WERI-Rb-1 (cell line): Measurements from ENCODE around the gene PLD4.

ENCODE experiments used
- DNase-seq: peaks from one replicate; pipeline ENCODE4 v3.0.0-alpha.2; 2020
- H3K27ac ChIP-seq: fragments of 250-450 bp; sonication (Bioruptor Pico); 2 replicates; pipeline ENCODE4 v1.5.1; 2020; ENCODE audit warnings: mild to moderate bottlenecking, moderate library complexity
- H3K27me3 ChIP-seq: fragments of 250-450 bp; sonication (Bioruptor Pico); 2 replicates; pipeline ENCODE4 v1.5.1; 2021; ENCODE audit warnings: mild to moderate bottlenecking, low read depth, moderate library complexity; ENCODE audit not compliant: insufficient read depth, severe bottlenecking
- H3K36me3 ChIP-seq: fragments of 250-450 bp; sonication (Bioruptor Pico); 2 replicates; pipeline ENCODE4 v1.5.1; 2020; ENCODE audit warnings: mild to moderate bottlenecking, moderate library complexity
- H3K4me3 ChIP-seq: 2 replicates; pipeline ENCODE4 v1.5.1; 2011; ENCODE audit warnings: low read depth, mild to moderate bottlenecking, control low read depth, low read length
- H3K9me3 ChIP-seq: fragments of 250-450 bp; sonication (Bioruptor Pico); 2 replicates; pipeline ENCODE4 v1.5.1; 2021; ENCODE audit warnings: mild to moderate bottlenecking, moderate library complexity; ENCODE audit not compliant: severe bottlenecking
- TF ChIP-seq, protein P1 (sequence below): IDR thresholded peaks from 2 replicates; pipeline ENCODE4 v1.5.1; 2011; ENCODE audit warnings: low read depth, mild to moderate bottlenecking, control low read depth, inconsistent platforms, low read length

Gene PLD4

DNA sequence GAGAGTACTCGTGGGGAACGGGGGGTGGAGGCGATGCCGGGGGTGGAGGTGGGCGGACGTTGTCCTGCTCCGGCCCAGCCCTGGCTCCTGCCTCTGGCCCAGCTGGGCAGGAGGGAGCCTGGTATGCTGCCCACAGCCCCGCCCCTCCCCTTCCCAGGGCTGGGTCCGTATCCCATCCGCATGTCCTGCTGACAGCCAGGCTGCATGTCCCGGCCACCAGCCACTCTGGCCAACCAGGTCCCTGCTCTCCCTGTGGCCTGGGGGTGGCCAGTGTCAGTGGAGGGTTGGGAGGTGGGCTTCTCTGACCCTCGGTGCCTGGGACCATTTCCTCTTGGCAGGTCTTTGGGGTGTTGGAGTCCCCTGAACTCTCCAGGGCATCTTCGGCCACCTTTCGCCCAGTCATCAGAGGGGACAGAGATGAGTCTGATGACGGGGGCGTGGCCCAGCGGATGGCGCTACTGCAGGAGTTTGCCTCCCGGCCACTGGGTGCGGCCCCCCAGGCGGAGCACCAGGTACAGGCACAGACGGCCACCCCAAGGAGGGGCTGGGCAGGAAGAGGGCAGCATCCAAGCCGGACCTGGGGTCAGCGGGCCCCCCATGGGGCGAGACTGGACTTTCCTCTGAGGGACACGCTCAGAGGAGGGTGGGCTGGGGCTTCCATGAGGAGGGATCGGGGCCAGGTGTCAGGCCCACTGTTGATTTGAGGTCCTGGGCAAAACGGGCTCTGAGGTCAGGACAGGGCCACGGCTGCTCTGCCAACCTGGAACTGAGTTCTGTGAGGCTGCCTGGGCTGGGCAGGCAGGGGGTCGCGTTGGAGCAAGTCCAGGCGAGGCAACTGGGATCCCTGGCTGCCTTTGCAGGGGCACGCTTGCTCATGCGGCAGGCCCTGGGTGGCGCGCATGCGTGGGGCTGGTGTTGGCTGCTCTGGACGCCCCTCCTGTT, 39.4 kb upstream of the PLD4 start:
- no peaks in the 10 kb centered on the region for H3K27me3 ChIP-seq
- H3K36me3 ChIP-seq: peaks cover 37% of the 10 kb centered on the region
- no peak for DNase-seq
- H3K4me3 ChIP-seq: no peak overlapping the region
- H3K9me3 ChIP-seq: no peaks in the 10 kb centered on the region
- TF ChIP-seq, protein P1, sequence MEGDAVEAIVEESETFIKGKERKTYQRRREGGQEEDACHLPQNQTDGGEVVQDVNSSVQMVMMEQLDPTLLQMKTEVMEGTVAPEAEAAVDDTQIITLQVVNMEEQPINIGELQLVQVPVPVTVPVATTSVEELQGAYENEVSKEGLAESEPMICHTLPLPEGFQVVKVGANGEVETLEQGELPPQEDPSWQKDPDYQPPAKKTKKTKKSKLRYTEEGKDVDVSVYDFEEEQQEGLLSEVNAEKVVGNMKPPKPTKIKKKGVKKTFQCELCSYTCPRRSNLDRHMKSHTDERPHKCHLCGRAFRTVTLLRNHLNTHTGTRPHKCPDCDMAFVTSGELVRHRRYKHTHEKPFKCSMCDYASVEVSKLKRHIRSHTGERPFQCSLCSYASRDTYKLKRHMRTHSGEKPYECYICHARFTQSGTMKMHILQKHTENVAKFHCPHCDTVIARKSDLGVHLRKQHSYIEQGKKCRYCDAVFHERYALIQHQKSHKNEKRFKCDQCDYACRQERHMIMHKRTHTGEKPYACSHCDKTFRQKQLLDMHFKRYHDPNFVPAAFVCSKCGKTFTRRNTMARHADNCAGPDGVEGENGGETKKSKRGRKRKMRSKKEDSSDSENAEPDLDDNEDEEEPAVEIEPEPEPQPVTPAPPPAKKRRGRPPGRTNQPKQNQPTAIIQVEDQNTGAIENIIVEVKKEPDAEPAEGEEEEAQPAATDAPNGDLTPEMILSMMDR: no peak
- no peak overlapping the region for H3K27ac ChIP-seq

DNA sequence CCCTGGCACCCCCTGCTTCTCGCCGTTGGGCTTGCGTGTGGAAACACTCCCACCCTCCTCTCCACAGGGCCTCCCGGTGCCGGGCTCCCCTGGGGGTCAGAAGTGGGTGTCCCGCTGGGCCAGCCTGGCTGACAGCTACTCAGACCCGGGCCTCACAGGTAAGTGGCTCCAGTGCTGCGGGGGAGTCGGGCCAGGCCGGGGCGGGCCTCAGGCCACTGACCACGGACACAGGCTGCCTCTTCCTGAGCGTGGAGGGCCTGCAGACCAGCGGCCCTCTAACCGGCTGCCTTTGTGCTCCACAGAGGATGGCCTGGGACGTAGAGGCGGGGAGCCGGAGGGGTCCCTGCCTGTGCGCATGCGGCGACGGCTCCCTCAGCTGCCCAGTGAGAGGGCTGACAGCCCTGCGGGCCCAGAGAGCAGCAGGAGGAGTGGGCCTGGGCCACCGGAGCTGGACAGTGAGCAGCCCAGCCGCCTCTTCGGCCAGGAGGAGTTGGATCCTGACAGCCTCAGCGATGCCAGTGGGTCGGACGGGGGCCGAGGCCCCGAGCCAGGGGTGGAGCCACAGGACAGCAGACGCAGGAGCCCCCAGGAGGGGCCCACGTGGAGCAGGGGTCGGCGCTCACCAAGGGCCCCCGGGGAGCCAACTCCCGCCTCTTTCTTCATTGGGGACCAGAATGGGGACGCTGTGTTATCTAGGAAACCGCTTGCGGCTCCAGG, 38.5 kb upstream of the PLD4 start:
- Histone ChIP-seq H3K4me3 (no peak overlapping the region), H3K9me3 (no peaks in the 10 kb centered on the region), H3K27me3 (no peaks in the 10 kb centered on the region), H3K27ac (no peak overlapping the region), H3K36me3 (peaks cover 31% of the 10 kb centered on the region)
- DNase-seq: no peak
- TF ChIP-seq, protein P1: no peak

DNA sequence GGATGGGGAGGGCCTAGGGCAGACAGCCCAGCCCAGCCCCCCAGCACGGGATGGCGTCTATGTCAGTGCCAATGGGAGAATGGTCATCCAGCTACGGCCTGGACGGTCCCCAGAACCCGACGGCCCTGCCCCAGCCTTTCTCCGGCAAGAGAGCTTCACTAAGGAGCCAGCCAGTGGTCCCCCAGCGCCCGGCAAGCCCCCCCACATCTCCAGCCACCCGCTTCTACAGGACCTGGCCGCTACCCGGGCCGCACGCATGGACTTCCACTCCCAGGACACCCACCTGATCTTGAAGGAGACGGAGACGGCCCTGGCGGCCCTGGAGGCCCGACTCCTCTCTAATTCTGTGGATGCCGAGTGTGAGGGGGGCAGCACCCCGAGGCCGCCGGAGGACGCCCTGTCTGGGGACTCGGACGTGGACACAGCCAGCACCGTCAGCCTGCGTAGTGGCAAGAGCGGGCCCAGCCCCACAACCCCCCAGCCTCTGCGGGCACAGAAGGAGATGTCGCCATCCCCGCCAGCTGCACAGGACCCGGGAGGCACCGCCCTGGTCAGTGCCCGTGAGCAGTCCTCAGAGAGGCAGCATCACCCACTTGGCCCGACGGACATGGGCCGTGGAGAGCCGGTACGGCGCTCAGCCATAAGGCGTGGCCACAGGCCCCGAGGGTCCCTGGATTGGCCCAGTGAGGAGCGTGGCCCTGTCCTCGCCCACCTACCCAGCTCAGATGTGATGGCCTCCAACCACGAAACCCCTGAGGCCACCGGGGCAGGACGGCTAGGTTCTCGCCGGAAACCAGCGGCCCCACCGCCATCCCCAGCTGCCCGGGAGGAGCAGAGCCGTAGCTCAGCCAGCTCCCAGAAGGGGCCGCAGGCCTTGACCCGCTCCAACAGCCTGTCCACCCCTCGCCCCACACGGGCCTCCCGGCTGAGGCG, 37.7 kb upstream of the PLD4 start:
- Histone ChIP-seq H3K4me3 (no peak overlapping the region), H3K36me3 (peaks cover 31% of the 10 kb centered on the region), H3K27ac (no peak overlapping the region), H3K9me3 (no peaks in the 10 kb centered on the region), H3K27me3 (no peaks in the 10 kb centered on the region)
- TF ChIP-seq, protein P1: no peak
- DNase-seq: no peak

DNA sequence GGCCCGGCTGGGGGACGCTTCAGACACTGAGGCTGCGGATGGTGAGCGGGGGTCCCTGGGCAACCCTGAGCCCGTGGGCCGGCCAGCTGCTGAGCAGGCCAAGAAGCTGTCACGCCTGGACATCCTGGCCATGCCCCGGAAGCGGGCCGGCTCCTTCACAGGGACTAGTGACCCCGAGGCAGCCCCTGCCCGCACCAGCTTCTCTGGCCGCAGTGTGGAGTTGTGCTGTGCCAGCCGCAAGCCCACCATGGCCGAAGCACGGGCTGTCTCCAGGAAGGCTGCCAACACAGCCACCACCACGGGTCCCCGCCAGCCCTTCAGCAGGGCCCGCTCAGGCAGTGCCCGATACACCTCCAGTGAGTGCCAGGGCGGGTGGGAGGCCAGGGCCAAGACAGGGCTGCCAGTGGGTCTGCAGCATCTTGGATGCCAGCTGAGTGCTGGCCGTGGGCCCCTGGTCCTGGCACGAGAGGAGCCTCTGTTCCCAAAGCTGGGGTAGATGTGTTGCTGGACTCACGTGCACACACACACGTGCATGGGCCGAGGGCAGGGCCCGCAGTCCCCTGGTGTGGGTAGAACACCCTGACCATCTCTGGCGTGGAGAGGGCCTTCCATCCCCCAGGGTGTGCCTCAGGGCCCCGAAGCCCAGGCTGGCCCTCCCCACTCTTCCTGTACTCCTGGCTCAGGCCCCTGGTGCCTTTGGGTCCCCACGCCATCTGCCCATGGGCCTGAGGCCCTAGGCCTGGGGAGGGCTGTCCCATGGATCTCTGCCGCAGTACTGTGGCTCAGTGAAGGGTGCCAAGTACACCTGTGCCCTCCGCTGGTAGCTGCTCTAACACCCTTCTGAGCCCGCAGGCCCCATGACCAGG, 36.8 kb upstream of the PLD4 start:
- peaks cover 31% of the 10 kb centered on the region for H3K36me3 ChIP-seq
- no peaks in the 10 kb centered on the region for H3K27me3 ChIP-seq
- H3K4me3 ChIP-seq: no peak overlapping the region
- TF ChIP-seq, protein P1: no peak
- no peaks in the 10 kb centered on the region for H3K9me3 ChIP-seq
- DNase-seq: no peak
- H3K27ac ChIP-seq: no peak overlapping the region
